B cell (primary cell): Measurements from ENCODE around the gene KIAA0232. TPM values are rescaled to one million over a fixed set of nuclear protein-coding genes. Genes with fewer than 3 reads are reported as not detected.

Experiments used
- ATAC-seq: fragments of 200-7000 bp; cut with Tn5 transposase; one replicate; pipeline ENCODE4 v1.10.0; 2021; ENCODE audit warnings: low read depth, mild to moderate bottlenecking, moderate number of reproducible peaks, moderate library complexity
- CTCF ChIA-PET: fragments of 350-600 bp; sonication (Branson Sonifier 250); formaldehyde crosslinking; loops from one replicate; lab custom pipeline; 2021; ENCODE audit warnings: antibody characterized with exemption, inconsistent platforms; lab: Charles Lee
- POLR2A ChIA-PET: fragments of 350-600 bp; sonication (Branson Sonifier 250); formaldehyde crosslinking; loops from one replicate; lab custom pipeline; 2021; ENCODE audit warnings: antibody characterized with exemption; lab: Charles Lee
- DNase-seq: peaks from one replicate; pipeline ENCODE4 v3.0.0; 2013
- H2AFZ ChIP-seq: 2 replicates; pipeline ENCODE4 v1.6.1; 2012; ENCODE audit warnings: mild to moderate bottlenecking, low read depth, low read length; ENCODE audit not compliant: insufficient read depth, poor library complexity, severe bottlenecking
- H3K27ac ChIP-seq, 2 donors: 1 replicate in 1 of 2; 2 replicates in 1 of 2; pipeline ENCODE4 v1.5.1; 2012 to 2013; ENCODE audit warnings: low read length in 2 of 2, mild to moderate bottlenecking in 2 of 2, moderate library complexity in 1 of 2
- H3K27me3 ChIP-seq, 4 experiments: fragments of 200-600 bp in 1 of 4; sonication (generic) in 1 of 4; replicated peaks in 1 of 4; 1 replicate in 2 of 4; 2 replicates in 2 of 4; pipeline versions ENCODE4 v1.6.1 to v1.7.0; 2013 to 2016; ENCODE audit warnings: low read length in 3 of 4, mild to moderate bottlenecking in 2 of 4, mixed read lengths in 1 of 4, moderate library complexity in 1 of 4; ENCODE audit not compliant: insufficient read depth in 4 of 4, control insufficient read depth in 3 of 4; ENCODE audit errors: control extremely low read depth in 1 of 4
- H3K36me3 ChIP-seq, 2 experiments: replicated peaks in 1 of 2; 1 replicate in 1 of 2; 2 replicates in 1 of 2; pipeline versions ENCODE4 v1.6.1 to v1.7.1; 2013; ENCODE audit warnings: low read length in 1 of 2; ENCODE audit not compliant: insufficient read depth in 2 of 2, control insufficient read depth in 1 of 2; ENCODE audit errors: control extremely low read depth in 1 of 2, extremely low read depth in 1 of 2
- H3K4me1 ChIP-seq, 2 donors: fragments of 200-600 bp in 1 of 2; sonication (generic) in 1 of 2; 1 replicate in 1 of 2; 2 replicates in 1 of 2; pipeline versions ENCODE4 v1.5.1 to v1.6.1; 2013 to 2017; ENCODE audit warnings: low read length in 2 of 2; ENCODE audit not compliant: control insufficient read depth in 2 of 2, insufficient read depth in 2 of 2
- H3K4me2 ChIP-seq: replicated peaks from 2 replicates; pipeline ENCODE3; 2012; ENCODE audit warnings: mild to moderate bottlenecking, low read depth, low read length; ENCODE audit not compliant: poor library complexity, severe bottlenecking
- H3K4me3 ChIP-seq, 5 experiments: fragments of 200-600 bp in 1 of 5; sonication (generic) in 1 of 5; 1 replicate in 3 of 5; 2 replicates in 2 of 5; pipeline versions ENCODE4 v1.5.1 to v1.7.0; 2011 to 2016; ENCODE audit warnings: low read length in 4 of 5, mild to moderate bottlenecking in 4 of 5, low read depth in 2 of 5, control low read depth in 1 of 5, moderate library complexity in 1 of 5; ENCODE audit not compliant: insufficient read depth in 1 of 5; ENCODE audit errors: control extremely low read depth in 1 of 5, extremely low read depth in 1 of 5
- H3K79me2 ChIP-seq: fragments of 200-600 bp; sonication (generic); one replicate; pipeline ENCODE4 v1.6.0; 2016; ENCODE audit warnings: low read length; ENCODE audit not compliant: control insufficient read depth, insufficient read depth
- H3K9ac ChIP-seq: fragments of 200-600 bp; sonication (generic); 2 replicates; pipeline ENCODE4 v1.6.1; 2017; ENCODE audit warnings: mild to moderate bottlenecking, low read length, moderate library complexity
- H3K9me3 ChIP-seq, 3 donors: one replicate each; pipeline versions ENCODE4 v1.6.1 to v1.7.1; 2013; ENCODE audit warnings: low read length in 2 of 3; ENCODE audit not compliant: control insufficient read depth in 2 of 3, insufficient read depth in 1 of 3; ENCODE audit errors: control extremely low read depth in 1 of 3
- H4K20me1 ChIP-seq: 2 replicates; pipeline ENCODE4 v1.6.0; 2012; ENCODE audit warnings: mild to moderate bottlenecking, low read length; ENCODE audit not compliant: insufficient read depth, control insufficient read depth, poor library complexity, severe bottlenecking
- H3K27ac Mint-ChIP-seq: one replicate; pipeline ENCODE4 v1.8.0; 2021; ENCODE audit warnings: mixed read lengths
- H3K27me3 Mint-ChIP-seq: one replicate; pipeline ENCODE4 v1.8.0; 2021; ENCODE audit warnings: mixed read lengths
- H3K4me1 Mint-ChIP-seq: one replicate; pipeline ENCODE4 v1.8.0; 2021; ENCODE audit warnings: mixed read lengths
- H3K4me3 Mint-ChIP-seq: one replicate; pipeline ENCODE4 v1.8.0; 2021; ENCODE audit warnings: mixed read lengths
- H3K9me3 Mint-ChIP-seq: one replicate; pipeline ENCODE4 v1.8.0; 2022; ENCODE audit warnings: mixed read lengths; ENCODE audit not compliant: insufficient read depth
- EZH2 ChIP-seq: IDR thresholded peaks from 2 replicates; pipeline ENCODE4 v1.6.1; 2012; ENCODE audit warnings: borderline replicate concordance, low read depth, mild to moderate bottlenecking, moderate library complexity, low read length; ENCODE audit not compliant: insufficient read depth, poor library complexity, severe bottlenecking
- WGBS: methylation state at CpG from one replicate; pipeline ENCODE4 v1.1.5; 2013; ENCODE audit warnings: missing lambda C conversion rate; ENCODE audit not compliant: insufficient coverage; 5-methylcytosine and 5-hydroxymethylcytosine counted together
- intact Hi-C: fragments of 100-400 bp; cut with micrococcal nuclease; formaldehyde crosslinking; loops from one replicate; pipeline ENCODE4 v1.10.0; 2022
- polyA plus RNA-seq: library from polyadenylated mRNA; depleted of rRNA; stranded (reverse); fragments of >200 nt; gene quantifications from 2 replicates; pipeline ENCODE4 v1.2.3, GENCODE V29; 2012
- total RNA-seq, 2 donors: library from RNA; stranded (reverse); fragments of 120-200 nt in 1 of 2; gene quantifications; 1 replicate in 1 of 2; 2 replicates in 1 of 2; pipeline versions ENCODE4 v1.2.3 to v1.2.4, GENCODE V29; 2013 to 2022
- TF ChIP-seq, protein P1 (sequence below): fragments of 200-600 bp; IDR thresholded peaks from one replicate; pipeline ENCODE4 v1.8.0; 2022; ENCODE audit warnings: antibody characterized with exemption, mild to moderate bottlenecking

Gene KIAA0232
- total and polyA plus RNA-seq, 2 donors (not counting 1 experiment from before 2014, with no cell fraction given): 2.9 to 20.8 TPM

DNA sequence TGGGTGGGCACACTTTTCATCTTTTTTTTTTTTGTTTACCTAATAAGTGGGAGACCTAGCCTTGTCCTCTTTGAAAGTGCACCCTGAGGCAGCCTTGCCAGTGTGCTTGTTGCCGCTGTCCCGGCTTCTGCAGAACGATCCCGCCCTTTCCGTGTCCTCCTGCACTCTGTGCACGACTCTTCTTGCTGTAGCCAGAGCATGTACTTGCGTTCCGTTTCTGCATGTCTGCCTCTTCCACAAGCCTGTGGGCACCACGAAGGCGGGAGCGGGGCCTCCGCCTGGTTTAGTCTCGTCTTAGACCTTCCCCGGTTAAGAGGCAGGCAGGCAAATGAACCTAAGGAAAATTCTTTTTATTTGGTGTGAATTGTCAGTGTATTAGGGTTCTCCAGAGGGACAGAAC is 94.5 kb downstream of the KIAA0232 start:
- POLR2A ChIA-PET: no interaction called here
- CTCF ChIA-PET: interaction anchor here (1.6 to 1.7 kb wide), 2 partner anchors 14 to 93 kb away, joined by 4 to 6 read pairs; no protein-coding TSS in a partner anchor
- 99% methylated on average over 14 of the region's 14 CpGs for WGBS
- no peak overlapping the region for H2AFZ ChIP-seq
- Mint-ChIP-seq H3K9me3 (no peaks in the 10 kb centered on the region), H3K4me1 (peaks cover 12% of the 10 kb centered on the region), H3K27ac (no peak overlapping the region), H3K27me3 (no peaks in the 10 kb centered on the region), H3K4me3 (no peak overlapping the region)
- H4K20me1 ChIP-seq: no peaks in the 10 kb centered on the region
- intact Hi-C loops: no loop called here
- TF ChIP-seq EZH2: no peak
- TF ChIP-seq, protein P1, sequence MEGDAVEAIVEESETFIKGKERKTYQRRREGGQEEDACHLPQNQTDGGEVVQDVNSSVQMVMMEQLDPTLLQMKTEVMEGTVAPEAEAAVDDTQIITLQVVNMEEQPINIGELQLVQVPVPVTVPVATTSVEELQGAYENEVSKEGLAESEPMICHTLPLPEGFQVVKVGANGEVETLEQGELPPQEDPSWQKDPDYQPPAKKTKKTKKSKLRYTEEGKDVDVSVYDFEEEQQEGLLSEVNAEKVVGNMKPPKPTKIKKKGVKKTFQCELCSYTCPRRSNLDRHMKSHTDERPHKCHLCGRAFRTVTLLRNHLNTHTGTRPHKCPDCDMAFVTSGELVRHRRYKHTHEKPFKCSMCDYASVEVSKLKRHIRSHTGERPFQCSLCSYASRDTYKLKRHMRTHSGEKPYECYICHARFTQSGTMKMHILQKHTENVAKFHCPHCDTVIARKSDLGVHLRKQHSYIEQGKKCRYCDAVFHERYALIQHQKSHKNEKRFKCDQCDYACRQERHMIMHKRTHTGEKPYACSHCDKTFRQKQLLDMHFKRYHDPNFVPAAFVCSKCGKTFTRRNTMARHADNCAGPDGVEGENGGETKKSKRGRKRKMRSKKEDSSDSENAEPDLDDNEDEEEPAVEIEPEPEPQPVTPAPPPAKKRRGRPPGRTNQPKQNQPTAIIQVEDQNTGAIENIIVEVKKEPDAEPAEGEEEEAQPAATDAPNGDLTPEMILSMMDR: no peak
- H3K27me3 ChIP-seq: no peaks in the 10 kb centered on the region
- no peak overlapping the region for H3K27ac ChIP-seq
- no peak overlapping the region for H3K9ac ChIP-seq
- H3K4me1 ChIP-seq: peaks cover 10 to 14% of the 10 kb centered on the region in 2 donors
- H3K36me3 ChIP-seq: peaks cover 4 to 48% of the 10 kb centered on the region in 2 experiments
- no peaks in the 10 kb centered on the region for H3K79me2 ChIP-seq
- no peak overlapping the region for H3K4me2 ChIP-seq
- no peak for DNase-seq
- H3K9me3 ChIP-seq: no peaks in the 10 kb centered on the region
- no peak overlapping the region for H3K4me3 ChIP-seq
- no peak for ATAC-seq

DNA sequence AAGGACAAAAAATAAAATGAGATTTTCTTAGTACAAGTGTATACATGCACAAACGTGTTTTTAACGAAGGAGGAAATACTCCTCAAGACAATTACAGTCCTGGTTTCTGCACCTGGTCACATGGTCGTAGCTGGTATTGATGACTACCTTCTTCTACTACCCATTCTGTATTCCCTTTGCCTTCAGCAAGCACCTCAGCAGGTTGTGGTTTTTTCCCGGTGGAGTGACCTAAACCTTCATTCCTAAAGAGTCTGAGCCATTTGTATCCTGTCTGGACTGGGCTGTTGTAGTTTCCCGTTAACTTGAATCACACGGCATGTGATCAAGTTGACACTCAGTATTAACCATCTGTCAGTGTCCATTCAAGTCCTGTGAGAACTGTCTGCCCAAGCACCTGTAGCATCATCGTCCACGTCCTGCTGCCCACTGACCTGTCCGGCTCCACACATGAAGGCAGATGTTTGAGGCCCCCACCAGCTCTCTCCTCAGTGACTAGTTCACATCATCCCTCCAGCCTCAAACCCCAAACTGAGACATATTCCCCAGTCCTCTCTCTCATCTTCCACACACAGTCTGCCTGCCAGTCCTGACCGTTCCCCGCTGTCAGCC is 96.0 kb downstream of the KIAA0232 start:
- CTCF ChIA-PET: interaction anchor here (1.1 kb wide), 1 partner anchor 11 kb away, joined by 3 read pairs; no protein-coding TSS in a partner anchor
- no peak overlapping the region for H3K4me3 Mint-ChIP-seq
- H3K36me3 ChIP-seq: peaks cover 6 to 46% of the 10 kb centered on the region in 2 experiments

More for the DNA sequence above, 96.0 kb downstream of the KIAA0232 start:
- 97% methylated on average over 9 of the region's 11 CpGs for WGBS
- H3K79me2 ChIP-seq: no peaks in the 10 kb centered on the region
- H3K4me3 ChIP-seq: no peak overlapping the region
- H3K27me3 ChIP-seq: no peaks in the 10 kb centered on the region
- POLR2A ChIA-PET: no interaction called here
- no peaks in the 10 kb centered on the region for H3K9me3 ChIP-seq
- no peaks in the 10 kb centered on the region for H4K20me1 ChIP-seq
- intact Hi-C loops: no loop called here
- no peak overlapping the region for H3K4me2 ChIP-seq
- peaks cover 10 to 14% of the 10 kb centered on the region in 2 donors for H3K4me1 ChIP-seq
- no peak overlapping the region for H2AFZ ChIP-seq
- DNase-seq: no peak
- H3K27ac Mint-ChIP-seq: no peak overlapping the region
- H3K9ac ChIP-seq: no peak overlapping the region
- no peak for ATAC-seq
- no peak overlapping the region for H3K27ac ChIP-seq
- no peaks in the 10 kb centered on the region for H3K27me3 Mint-ChIP-seq
- TF ChIP-seq, protein P1: no peak
- no peak for TF ChIP-seq EZH2
- peaks cover 12% of the 10 kb centered on the region for H3K4me1 Mint-ChIP-seq
- H3K9me3 Mint-ChIP-seq: no peaks in the 10 kb centered on the region
